HG03196 (cell line): ENCODE results near the gene BNIPL.

Source experiments
- ATAC-seq: cut with Tn5 transposase; IDR thresholded peaks from one replicate; pipeline ENCODE4 v1.9.1; 2021; ENCODE audit not compliant: unreplicated experiment

The BNIPL gene

GRCh38 chr1:151056149-151056548 is 19.8 kb downstream of the BNIPL start:
- ATAC-seq: no peak

GRCh38 chr1:151058692-151059091 is 22.3 kb downstream of the BNIPL start:
- ATAC-seq: no peak

- ATAC-seq: peak; percentile 70
Observed at GRCh38 chr1:151059109-151060006, 23.0 kb downstream of the BNIPL start, which contains the start of gene CDC42SE1. CDC42SE1 (minus strand) TSS chr1:151059622; CDS start chr1:151055730, 3,892 bp downstream.

- no peak for ATAC-seq
Observed at GRCh38 chr1:151060007-151060656, 23.7 kb downstream of the BNIPL start, which contains the start of gene MLLT11. MLLT11 (plus strand) TSS chr1:151060397; CDS start chr1:151067225, 6,828 bp downstream.

DNA sequence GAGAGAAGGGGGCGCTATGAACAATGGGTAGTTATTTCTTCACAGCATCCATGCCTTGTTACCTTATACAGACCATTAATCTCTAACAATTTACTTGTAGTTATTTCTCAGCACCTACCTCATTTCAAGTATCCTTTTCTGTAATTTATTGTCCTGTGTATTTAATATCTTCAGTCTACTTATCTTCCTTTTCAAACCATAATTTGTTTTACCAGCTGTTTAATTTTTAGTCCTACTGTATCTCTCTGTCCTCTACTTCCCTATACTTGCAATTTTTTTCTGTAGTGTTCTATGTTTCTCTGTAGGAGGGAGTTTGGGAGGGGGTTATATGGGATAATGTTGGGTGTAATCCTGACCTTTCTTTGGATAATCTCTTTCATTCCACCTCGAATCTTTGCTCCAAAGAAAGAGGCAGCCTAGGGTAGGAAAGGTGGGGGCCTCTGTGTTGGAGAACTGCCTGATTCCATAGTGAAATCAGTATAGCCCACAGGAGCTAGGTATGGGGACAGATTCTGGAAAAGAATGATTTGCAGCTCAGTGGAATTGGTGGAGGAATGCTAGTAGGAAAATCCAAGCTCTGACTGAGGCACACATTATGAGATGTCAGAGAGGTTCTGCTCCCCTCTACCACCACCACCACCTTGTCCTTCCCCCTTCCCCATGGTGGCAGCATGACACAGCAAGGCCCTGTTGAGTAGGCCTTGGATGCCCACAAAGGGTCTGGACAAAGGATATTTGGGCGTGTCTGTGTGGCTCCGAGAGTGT is 24.5 kb downstream of the BNIPL start:
- ATAC-seq: no peak

DNA sequence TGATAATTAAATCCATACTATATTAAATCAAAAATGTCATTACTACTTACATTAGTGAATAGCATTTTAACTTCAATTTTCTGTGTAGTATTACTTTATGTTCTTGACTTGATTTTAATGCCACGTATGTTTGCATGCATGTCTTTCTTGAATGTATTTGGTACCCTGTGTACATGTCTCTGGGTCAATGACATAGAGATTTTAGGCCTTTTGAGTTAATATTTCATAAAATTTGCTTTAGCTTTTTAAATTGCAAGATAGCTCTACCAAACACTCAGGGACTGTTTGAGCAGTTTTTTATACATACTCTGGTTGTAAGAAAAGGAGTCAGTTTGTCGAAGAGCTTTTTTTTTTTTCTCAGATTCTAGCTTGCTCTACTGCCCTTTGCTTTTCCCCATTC is 25.3 kb downstream of the BNIPL start:
- ATAC-seq: no peak

GRCh38 chr1:151062741-151063371 is 26.5 kb downstream of the BNIPL start:
- ATAC-seq: no peak

GRCh38 chr1:151065089-151065645 is 28.8 kb downstream of the BNIPL start:
- ATAC-seq: no peak

GRCh38 chr1:151067185-151067584 is 30.8 kb downstream of the BNIPL start:
- ATAC-seq: no peak

- ATAC-seq: no peak
Observed at GRCh38 chr1:151069103-151069486, 32.7 kb downstream of the BNIPL start.

DNA sequence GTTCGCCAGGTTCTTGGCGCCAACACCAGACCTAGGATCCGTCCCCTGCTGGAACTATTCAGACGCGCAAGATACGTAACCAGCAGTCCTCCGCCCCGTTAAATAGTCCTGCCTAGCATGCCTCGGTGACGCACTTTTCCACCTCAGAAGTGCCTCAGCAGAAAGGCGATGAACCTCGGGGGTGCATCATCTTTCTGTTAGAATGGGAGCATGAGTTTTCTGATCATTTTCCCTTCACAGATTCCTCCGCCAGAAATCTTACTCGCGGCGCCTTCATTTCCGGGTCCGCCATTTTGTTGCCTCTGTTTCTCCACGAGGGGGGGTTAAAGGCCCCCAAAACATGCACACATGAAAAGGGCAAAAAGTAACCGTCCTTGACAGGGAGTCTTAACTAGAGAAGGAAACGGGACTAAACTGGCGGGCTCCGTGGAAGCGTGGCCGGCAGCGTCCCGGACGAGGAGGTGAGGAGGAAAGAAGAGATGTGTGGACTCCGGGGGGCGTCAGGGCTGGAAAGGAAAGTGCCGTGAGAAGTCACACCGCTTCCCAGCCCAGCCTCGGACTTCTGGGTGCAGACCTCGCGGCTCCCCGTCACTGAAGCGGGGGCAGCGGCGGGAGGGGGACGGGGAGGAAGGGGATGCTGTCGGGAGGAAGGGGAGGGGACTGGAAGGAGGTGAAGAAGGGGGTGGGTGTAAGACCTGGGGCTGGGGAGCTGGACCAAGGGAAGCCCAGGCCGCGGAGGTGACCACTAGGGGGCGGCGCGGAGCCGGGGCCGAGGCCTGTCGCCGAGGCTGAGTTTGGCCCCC is 34.3 kb downstream of the BNIPL start, which contains the start of gene GABPB2:
Gene GABPB2, plus strand, starts transcription at position 288 of the 803 bp plus-strand sequence. CDS start 17,429 bp downstream, outside the sequence.
- peak; percentile 73 for ATAC-seq

DNA sequence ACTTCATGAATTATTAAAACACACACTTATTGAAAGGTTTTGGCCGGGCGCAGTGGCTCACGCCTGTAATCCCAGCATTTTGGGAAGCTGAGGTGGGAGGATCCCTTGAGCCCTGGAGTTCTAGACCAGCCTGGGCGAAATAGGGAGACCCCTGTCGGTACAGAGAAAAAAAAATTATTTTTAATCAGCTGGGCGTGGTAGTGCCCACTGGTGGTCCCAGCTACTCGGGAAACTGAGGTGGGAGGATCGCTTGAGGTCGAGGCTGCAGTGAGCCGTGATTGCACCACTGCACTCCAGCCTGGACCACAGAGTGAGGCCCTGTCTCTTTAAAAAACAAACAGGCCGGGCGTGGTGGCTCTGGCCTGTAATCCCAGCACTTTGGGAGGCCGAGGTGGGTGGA is 35.8 kb downstream of the BNIPL start:
- ATAC-seq: no peak

DNA sequence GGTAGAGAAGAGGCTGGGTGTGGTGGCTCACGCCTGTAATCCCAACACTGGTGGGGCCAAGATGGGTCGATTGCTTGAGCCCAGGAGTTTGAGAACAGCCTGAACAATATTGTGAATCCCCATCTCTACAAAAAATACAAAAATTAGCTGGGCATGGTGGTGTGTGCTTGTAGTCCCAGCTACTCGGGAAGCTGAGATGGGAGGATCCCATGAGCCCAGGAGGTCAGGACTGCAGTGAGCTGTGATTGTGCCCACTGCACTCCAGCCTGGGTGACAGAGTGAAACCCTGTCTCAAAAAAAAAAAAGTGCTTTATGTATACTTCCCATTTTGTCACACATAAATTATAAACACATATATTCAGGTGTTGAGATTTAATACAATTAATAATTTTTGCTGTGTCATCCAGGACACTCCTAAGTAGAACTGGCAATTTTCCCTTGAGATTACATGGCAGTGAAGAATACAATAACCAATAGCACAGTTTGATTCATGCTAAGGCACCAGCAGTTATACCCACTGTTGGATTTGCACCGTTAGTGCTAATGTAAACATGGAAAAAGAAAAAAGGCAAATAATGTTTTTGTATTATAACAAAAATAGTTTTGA is 49.7 kb downstream of the BNIPL start:
- ATAC-seq: no peak
